ENCODE data around the gene LRIG1. TPM values are rescaled to one million over a fixed set of nuclear protein-coding genes. Genes with fewer than 3 reads are reported as not detected.

LRIG1 gene
- total RNA-seq, 1 experiment from 2014 or later: 5.3 TPM

- DNase-seq (ENCODE audit: low read depth, low spot score): no peak
- no peaks in the 10 kb centered on the region; the same call in 1 of the 2 replicates for H3K27me3 ChIP-seq (ENCODE audit: control insufficient read depth, insufficient read depth, low read length)
- CTCF ChIA-PET: interaction anchor here (0.5 kb wide), 1 partner anchor 10 kb away, joined by 4 read pairs; no protein-coding TSS in a partner anchor
- intact Hi-C loops (cut with micrococcal nuclease; ENCODE audit: unreplicated experiment) (no loop called here), in situ Hi-C loops (cut with HindIII; ENCODE audit: low pct_unique_long_range_greater_than_20kb, low sequenced_read_pairs) (no loop called here)
- no peaks in the 10 kb centered on the region for H3K36me3 ChIP-seq (ENCODE audit: control insufficient read depth, insufficient read depth, low read length)
- no peak overlapping the region for H3K27ac ChIP-seq (ENCODE audit: low read length)
- no peaks in the 10 kb centered on the region for H3K4me1 ChIP-seq (ENCODE audit: control insufficient read depth, insufficient read depth, low read length)
- no peak overlapping the region for H3K4me3 ChIP-seq (ENCODE audit: low read depth in 2 of 2, low read length in 2 of 2)
- TF ChIP-seq POLR2AphosphoS5 (IDR thresholded peaks at IDR 0.05; ENCODE audit: low read depth, low read length) (no peak), TCF7L2 (IDR thresholded peaks at IDR 0.05; ENCODE audit: low read depth, low read length) (no peak), REST (IDR thresholded peaks at IDR 0.05; ENCODE audit: insufficient read depth in 1 of 2, low read depth in 2 of 2, low read length in 1 of 2) (no peak)
- BruUV-seq (replicated peaks): no TSS peak
- no peaks in the 10 kb centered on the region for H3K9me3 ChIP-seq (ENCODE audit: control insufficient read depth, insufficient read depth, low read depth, low read length)
- no peak for ATAC-seq
- POLR2A ChIA-PET: no interaction called here
These were observed 13.4 kb downstream of the LRIG1 start for GRCh38 chr3:66487465-66487864.

- Histone ChIP-seq H3K9me3 (ENCODE audit: control insufficient read depth, insufficient read depth, low read depth, low read length) (no peaks in the 10 kb centered on the region), H3K27ac (ENCODE audit: low read length) (no peak overlapping the region), H3K36me3 (ENCODE audit: control insufficient read depth, insufficient read depth, low read length) (no peaks in the 10 kb centered on the region), H3K27me3 (ENCODE audit: control insufficient read depth, insufficient read depth, low read length) (no peaks in the 10 kb centered on the region; the same call in 1 of the 2 replicates), H3K4me3 (ENCODE audit: low read depth in 2 of 2, low read length in 2 of 2) (no peak overlapping the region), H3K4me1 (ENCODE audit: control insufficient read depth, insufficient read depth, low read length) (no peaks in the 10 kb centered on the region)
- no peak for DNase-seq (ENCODE audit: low read depth, low spot score)
- no peak for TF ChIP-seq CTCF (IDR thresholded peaks at IDR 0.05)
- TF ChIP-seq TCF7L2 (IDR thresholded peaks at IDR 0.05; ENCODE audit: low read depth, low read length): no peak
- no peak for TF ChIP-seq REST (IDR thresholded peaks at IDR 0.05; ENCODE audit: insufficient read depth in 1 of 2, low read depth in 2 of 2, low read length in 1 of 2)
- no peak for TF ChIP-seq POLR2AphosphoS5 (IDR thresholded peaks at IDR 0.05; ENCODE audit: low read depth, low read length)
- no peak for TF ChIP-seq SIN3A (IDR thresholded peaks at IDR 0.05; ENCODE audit: borderline replicate concordance, insufficient read depth, low read depth, low read length)
- no TSS peak for BruUV-seq (replicated peaks)
- CTCF ChIA-PET: no interaction called here
- no peak for ATAC-seq
- intact Hi-C loops (cut with micrococcal nuclease; ENCODE audit: unreplicated experiment): no loop called here
- in situ Hi-C loops (cut with HindIII; ENCODE audit: low pct_unique_long_range_greater_than_20kb, low sequenced_read_pairs): no loop called here
- POLR2A ChIA-PET: no interaction called here
These were observed 14.2 kb downstream of the LRIG1 start for GRCh38 chr3:66486646-66487045.

Data from Panc1 (cell line).